Activated T-helper 2 cell treated with anti-CD3 and anti-CD28 coated beads, Interferon-gamma antibody, Interleukin-2, Interleukin-4, amounts not matched to agents 10 μg/mL and 5 μg/mL and 100 μg/mL, durations not matched to agents 14 hours and 24 hours and 36 hours (primary cell): ENCODE data around the gene SMC6. TPM values are rescaled to one million over a fixed set of nuclear protein-coding genes. Genes with fewer than 3 reads are reported as not detected.

Source experiments
- DNase-seq: peaks from one replicate; pipeline ENCODE4 v3.0.0; 2021; ENCODE audit warnings: low spot score
- H3K27ac Mint-ChIP-seq: one replicate; pipeline ENCODE4 v1.8.0; 2021; ENCODE audit warnings: mixed read lengths
- H3K27me3 Mint-ChIP-seq: one replicate; pipeline ENCODE4 v1.8.0; 2021; ENCODE audit warnings: low read depth, mixed read lengths
- H3K36me3 Mint-ChIP-seq: one replicate; pipeline ENCODE4 v1.8.0; 2021; ENCODE audit warnings: low read depth, mixed read lengths
- H3K4me1 Mint-ChIP-seq: one replicate; pipeline ENCODE4 v1.8.0; 2021; ENCODE audit warnings: low read depth, mixed read lengths
- H3K4me3 Mint-ChIP-seq: one replicate; pipeline ENCODE4 v1.8.0; 2021; ENCODE audit warnings: low read depth, mild to moderate bottlenecking, moderate library complexity, mixed read lengths
- H3K9me3 Mint-ChIP-seq: one replicate; pipeline ENCODE4 v1.8.0; 2021; ENCODE audit warnings: mixed read lengths
- intact Hi-C: fragments of 100-400 bp; cut with micrococcal nuclease; formaldehyde crosslinking; loops from one replicate; pipeline ENCODE4 v1.15.1; 2023
- total RNA-seq: library from RNA; stranded (reverse); gene quantifications from 2 replicates; pipeline ENCODE4 v1.2.3, GENCODE V29; 2022

The SMC6 gene
- total RNA-seq, 1 donor from 2014 or later, result 30.3 TPM

- DNase-seq, result no peak
- Mint-ChIP-seq H3K4me1 (peaks cover 20% of the 10 kb centered on the region), H3K27ac (no peak overlapping the region), H3K9me3 (no peaks in the 10 kb centered on the region), H3K4me3 (no peak overlapping the region), H3K36me3 (no peaks in the 10 kb centered on the region), H3K27me3 (peaks cover 36% of the 10 kb centered on the region)
- intact Hi-C loops, result loop anchor here (5.0 kb wide), 1 partner anchor 38 kb away; the partner anchor contains the start of genes GEN1 and SMC6
Measured at GRCh38 chr2:17790536-17790935, 36.9 kb upstream of the SMC6 start.

GRCh38 chr2:17788773-17789172 is 35.2 kb upstream of the SMC6 start:
- H3K36me3 Mint-ChIP-seq, result peaks cover 7% of the 10 kb centered on the region

GRCh38 chr2:17786727-17787126 is 33.1 kb upstream of the SMC6 start:
- H3K4me1 Mint-ChIP-seq, result peaks cover 8% of the 10 kb centered on the region
- intact Hi-C loops, result no loop called here

More at GRCh38 chr2:17788773-17789172, 35.2 kb upstream of the SMC6 start:
- no peak for DNase-seq
- H3K4me3 Mint-ChIP-seq, result no peak overlapping the region
- H3K4me1 Mint-ChIP-seq, result peaks cover 23% of the 10 kb centered on the region
- no peak overlapping the region for H3K27ac Mint-ChIP-seq
- no peaks in the 10 kb centered on the region for H3K9me3 Mint-ChIP-seq
- intact Hi-C loops, result no loop called here
- H3K27me3 Mint-ChIP-seq, result peaks cover 23% of the 10 kb centered on the region

DNA sequence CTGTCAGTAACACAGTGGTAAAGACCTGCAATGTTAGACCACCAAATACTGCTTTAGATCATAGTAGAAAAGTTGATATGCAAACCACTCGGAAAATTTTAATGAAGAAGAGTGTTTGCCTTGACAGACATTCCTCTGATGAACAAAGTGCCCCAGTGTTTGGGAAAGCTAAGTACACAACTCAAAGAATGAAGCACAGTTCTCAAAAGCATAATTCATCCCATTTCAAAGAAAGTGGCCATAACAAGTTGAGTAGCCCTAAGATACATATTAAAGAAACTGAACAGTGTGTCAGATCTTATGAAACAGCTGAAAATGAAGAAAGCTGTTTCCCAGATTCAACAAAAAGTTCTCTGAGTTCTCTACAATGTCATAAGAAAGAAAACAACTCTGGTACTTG is 27.9 kb upstream of the SMC6 start:
- Mint-ChIP-seq H3K4me3 (no peak overlapping the region), H3K27ac (no peak overlapping the region), H3K9me3 (no peaks in the 10 kb centered on the region), H3K4me1 (peaks cover 4% of the 10 kb centered on the region), H3K27me3 (no peaks in the 10 kb centered on the region), H3K36me3 (peaks cover 57% of the 10 kb centered on the region)
- no peak for DNase-seq
- intact Hi-C loops, result no loop called here

More at GRCh38 chr2:17786727-17787126, 33.1 kb upstream of the SMC6 start:
- DNase-seq, result no peak
- Mint-ChIP-seq H3K4me3 (no peak overlapping the region), H3K27ac (no peak overlapping the region), H3K36me3 (peaks cover 24% of the 10 kb centered on the region), H3K9me3 (no peaks in the 10 kb centered on the region), H3K27me3 (peaks cover 14% of the 10 kb centered on the region)

DNA sequence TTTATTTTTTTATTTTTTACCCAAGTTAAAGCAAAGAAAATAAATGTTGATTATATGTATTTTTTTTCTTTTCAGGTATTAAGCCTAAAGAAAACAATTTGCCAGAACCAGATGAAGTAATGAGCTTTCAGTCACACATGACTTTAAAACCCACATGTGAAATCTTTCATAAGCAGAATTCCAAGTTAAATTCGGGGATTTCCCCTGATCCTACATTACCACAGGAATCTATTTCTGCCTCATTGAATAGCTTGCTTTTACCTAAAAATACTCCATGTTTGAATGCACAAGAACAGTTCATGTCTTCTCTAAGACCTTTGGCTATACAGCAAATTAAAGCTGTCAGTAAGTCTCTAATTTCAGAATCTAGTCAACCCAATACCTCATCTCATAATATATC is 26.9 kb upstream of the SMC6 start:
- H3K36me3 Mint-ChIP-seq, result peaks cover 61% of the 10 kb centered on the region

GRCh38 chr2:17772532-17772931 is 18.9 kb upstream of the SMC6 start:
- H3K4me1 Mint-ChIP-seq, result no peaks in the 10 kb centered on the region
- DNase-seq, result no peak
- H3K36me3 Mint-ChIP-seq, result peaks cover 42% of the 10 kb centered on the region
- no peaks in the 10 kb centered on the region for H3K9me3 Mint-ChIP-seq
- H3K27me3 Mint-ChIP-seq, result no peaks in the 10 kb centered on the region
- intact Hi-C loops, result no loop called here
- no peak overlapping the region for H3K27ac Mint-ChIP-seq
- no peak overlapping the region for H3K4me3 Mint-ChIP-seq

More for the DNA sequence above, 26.9 kb upstream of the SMC6 start:
- Mint-ChIP-seq H3K4me1 (peaks cover 4% of the 10 kb centered on the region), H3K4me3 (no peak overlapping the region), H3K9me3 (no peaks in the 10 kb centered on the region), H3K27ac (no peak overlapping the region), H3K27me3 (no peaks in the 10 kb centered on the region)
- DNase-seq, result no peak
- intact Hi-C loops, result no loop called here

- Mint-ChIP-seq H3K27ac (no peak overlapping the region), H3K27me3 (no peaks in the 10 kb centered on the region), H3K36me3 (peaks cover 41% of the 10 kb centered on the region), H3K4me3 (no peak overlapping the region), H3K9me3 (no peaks in the 10 kb centered on the region), H3K4me1 (no peaks in the 10 kb centered on the region)
- intact Hi-C loops, result no loop called here
- no peak for DNase-seq
Measured at GRCh38 chr2:17771956-17772355, 18.3 kb upstream of the SMC6 start.

DNA sequence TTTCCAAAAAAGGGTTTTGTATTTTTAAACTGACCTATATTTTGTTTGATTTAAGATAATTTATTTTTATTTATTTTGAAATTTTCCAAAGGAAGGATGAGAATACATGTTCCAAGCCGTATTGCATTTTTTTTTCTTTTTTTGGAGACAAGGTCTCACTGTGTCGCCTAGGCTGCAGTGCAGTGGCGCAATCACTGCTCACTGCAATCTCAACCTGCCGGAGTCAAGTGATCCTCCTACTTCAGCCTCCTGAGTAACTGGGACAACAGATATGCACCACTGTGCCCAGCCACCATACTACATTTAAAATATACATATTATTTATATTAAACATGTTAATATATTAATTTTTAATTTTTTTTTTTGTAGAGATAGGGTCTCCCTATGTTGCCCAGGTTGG is 15.3 kb upstream of the SMC6 start:
- H3K4me1 Mint-ChIP-seq, result no peaks in the 10 kb centered on the region
- no peaks in the 10 kb centered on the region for H3K27me3 Mint-ChIP-seq
- intact Hi-C loops, result no loop called here
- H3K27ac Mint-ChIP-seq, result no peak overlapping the region
- no peaks in the 10 kb centered on the region for H3K9me3 Mint-ChIP-seq
- H3K4me3 Mint-ChIP-seq, result no peak overlapping the region
- H3K36me3 Mint-ChIP-seq, result peaks cover 40% of the 10 kb centered on the region
- DNase-seq, result no peak

DNA sequence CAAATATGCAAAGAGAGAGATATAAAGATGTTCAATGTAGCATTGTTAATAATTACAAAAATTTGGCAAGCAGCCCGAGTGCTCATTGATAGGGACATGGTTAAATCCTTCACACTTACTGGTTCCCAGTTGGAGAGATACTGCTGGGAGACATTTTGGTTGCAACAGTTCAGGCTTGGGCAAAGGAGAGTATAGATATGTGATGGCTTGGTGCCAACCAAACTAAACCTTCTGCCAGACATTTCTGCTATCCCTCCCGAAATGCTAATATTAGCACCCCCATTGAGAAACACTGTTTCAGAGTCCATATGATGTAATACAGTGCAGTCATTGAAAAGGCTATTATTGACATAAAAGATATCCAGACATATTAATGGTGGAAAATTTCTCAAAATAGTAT is 11.8 kb upstream of the SMC6 start:
- Mint-ChIP-seq H3K27me3 (no peaks in the 10 kb centered on the region), H3K4me3 (no peak overlapping the region), H3K36me3 (peaks cover 52% of the 10 kb centered on the region), H3K27ac (no peak overlapping the region), H3K9me3 (no peaks in the 10 kb centered on the region), H3K4me1 (peaks cover 1% of the 10 kb centered on the region)
- no peak for DNase-seq
- intact Hi-C loops, result no loop called here

- H3K4me3 Mint-ChIP-seq, result no peak overlapping the region
- intact Hi-C loops, result no loop called here
- H3K27ac Mint-ChIP-seq, result no peak overlapping the region
- peaks cover 8% of the 10 kb centered on the region for H3K4me1 Mint-ChIP-seq
- H3K36me3 Mint-ChIP-seq, result peaks cover 57% of the 10 kb centered on the region
- H3K27me3 Mint-ChIP-seq, result no peaks in the 10 kb centered on the region
- H3K9me3 Mint-ChIP-seq, result no peaks in the 10 kb centered on the region
- DNase-seq, result no peak
Measured at GRCh38 chr2:17763641-17764333, 10.2 kb upstream of the SMC6 start.

GRCh38 chr2:17762451-17762850 is 8.8 kb upstream of the SMC6 start:
- H3K4me1 Mint-ChIP-seq, result peaks cover 18% of the 10 kb centered on the region
- no peaks in the 10 kb centered on the region for H3K9me3 Mint-ChIP-seq
- H3K27me3 Mint-ChIP-seq, result no peaks in the 10 kb centered on the region
- no peak overlapping the region for H3K27ac Mint-ChIP-seq
- DNase-seq, result no peak
- intact Hi-C loops, result no loop called here
- H3K36me3 Mint-ChIP-seq, result peaks cover 48% of the 10 kb centered on the region
- H3K4me3 Mint-ChIP-seq, result no peak overlapping the region

DNA sequence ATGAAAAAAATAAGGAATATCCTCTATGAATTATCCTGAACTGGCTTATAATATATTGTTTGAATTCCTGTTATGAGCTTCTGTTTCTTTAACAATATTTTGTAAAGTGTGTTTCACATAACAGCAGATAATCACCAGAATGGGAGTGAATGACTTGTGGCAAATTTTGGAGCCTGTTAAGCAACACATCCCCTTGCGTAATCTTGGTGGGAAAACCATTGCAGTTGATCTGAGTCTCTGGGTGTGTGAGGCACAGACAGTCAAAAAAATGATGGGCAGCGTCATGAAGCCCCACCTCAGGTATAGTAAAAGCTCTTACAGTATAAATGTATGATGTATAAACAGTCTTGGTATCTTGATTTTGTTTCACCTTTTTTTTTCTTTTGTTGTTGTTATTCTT is 6.2 kb upstream of the SMC6 start:
- Mint-ChIP-seq H3K4me3 (no peak overlapping the region), H3K9me3 (no peaks in the 10 kb centered on the region), H3K27ac (no peak overlapping the region), H3K4me1 (peaks cover 34% of the 10 kb centered on the region), H3K36me3 (peaks cover 37% of the 10 kb centered on the region), H3K27me3 (no peaks in the 10 kb centered on the region)
- no peak for DNase-seq
- intact Hi-C loops, result loop anchor here (10.0 kb wide), 2 partner anchors 785 to 1585 kb away; no protein-coding TSS in a partner anchor

- Mint-ChIP-seq H3K36me3 (peaks cover 26% of the 10 kb centered on the region), H3K4me3 (no peak overlapping the region), H3K9me3 (no peaks in the 10 kb centered on the region), H3K4me1 (peaks cover 35% of the 10 kb centered on the region), H3K27ac (no peak overlapping the region), H3K27me3 (no peaks in the 10 kb centered on the region)
- no peak for DNase-seq
- intact Hi-C loops, result loop anchor here (10.0 kb wide), 2 partner anchors 787 to 1587 kb away; no protein-coding TSS in a partner anchor
Measured at GRCh38 chr2:17758118-17758517, 4.5 kb upstream of the SMC6 start.
